Fibroblast of skin of abdomen (primary cell): Measurements from ENCODE around the gene CTSW.

Experiments
- DNase-seq: peaks from one replicate; pipeline ENCODE4 v3.0.0-alpha.2; 2013

The CTSW gene

DNA sequence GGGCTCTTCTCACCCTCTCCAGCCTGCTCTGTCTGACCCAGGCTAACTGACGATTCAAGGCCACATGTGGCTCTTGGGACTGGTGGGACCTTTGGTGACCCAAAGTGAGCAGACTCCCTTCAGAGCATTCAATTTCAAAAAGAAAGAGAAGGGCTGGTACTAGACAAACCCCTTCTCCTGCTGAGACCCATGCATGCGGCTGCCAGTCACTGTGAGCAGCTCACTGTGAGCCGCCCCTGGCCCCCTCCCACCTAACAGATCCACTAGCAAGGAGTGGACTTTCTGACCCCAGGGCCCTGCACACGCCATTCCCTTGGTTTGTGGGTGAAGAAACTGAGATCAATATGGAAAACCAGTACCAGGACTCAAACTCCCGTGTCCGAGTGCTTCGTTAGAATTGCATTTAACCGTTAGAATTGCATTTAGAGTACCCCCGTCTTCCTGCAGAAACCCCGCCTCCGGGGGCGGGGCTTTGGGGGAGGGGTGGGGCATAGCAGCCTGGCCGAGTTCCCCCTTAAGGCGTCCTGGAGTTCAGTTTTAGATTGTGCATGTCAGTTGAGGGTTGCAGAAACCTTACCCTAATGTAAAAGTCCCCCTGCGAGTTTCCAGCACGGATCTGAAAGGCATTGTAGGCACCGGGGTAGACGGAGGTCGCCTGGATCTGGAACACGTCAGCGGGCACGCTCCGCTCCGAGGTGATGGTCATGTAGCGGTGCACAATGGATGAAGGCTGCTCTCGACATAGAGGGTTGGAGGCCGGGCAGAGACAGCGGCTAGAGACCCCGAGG lies 12.2 kb upstream of the CTSW start:
- DNase-seq: no peak

DNA sequence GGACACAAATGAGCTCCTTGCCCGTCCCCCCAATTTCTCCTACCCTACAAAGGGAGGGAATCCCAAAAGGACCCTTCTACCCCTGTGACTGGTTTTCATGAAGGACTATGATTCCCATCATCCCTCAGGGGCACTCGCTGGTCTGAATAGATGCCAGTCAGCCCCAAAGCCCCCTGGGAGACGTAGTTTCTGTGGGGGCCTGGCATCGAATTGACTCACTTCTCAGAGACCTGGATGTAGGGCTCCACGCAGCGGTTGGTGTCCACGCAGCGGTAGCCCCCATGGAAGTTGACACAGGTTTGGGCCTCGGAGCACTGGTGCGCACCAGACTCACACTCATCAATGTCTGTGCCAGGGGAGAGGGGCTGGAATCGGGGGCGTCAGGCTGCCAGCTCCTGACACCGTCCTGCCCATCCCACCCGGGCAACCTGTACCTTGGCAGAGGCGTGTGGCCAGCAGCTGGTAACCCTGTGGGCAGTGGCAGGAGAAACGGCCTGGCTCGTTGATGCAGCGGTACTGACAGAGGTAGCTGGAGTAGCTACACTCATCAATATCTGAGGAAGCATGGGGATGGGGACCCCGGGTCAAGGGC lies 11.5 kb upstream of the CTSW start:
- DNase-seq: no peak

DNA sequence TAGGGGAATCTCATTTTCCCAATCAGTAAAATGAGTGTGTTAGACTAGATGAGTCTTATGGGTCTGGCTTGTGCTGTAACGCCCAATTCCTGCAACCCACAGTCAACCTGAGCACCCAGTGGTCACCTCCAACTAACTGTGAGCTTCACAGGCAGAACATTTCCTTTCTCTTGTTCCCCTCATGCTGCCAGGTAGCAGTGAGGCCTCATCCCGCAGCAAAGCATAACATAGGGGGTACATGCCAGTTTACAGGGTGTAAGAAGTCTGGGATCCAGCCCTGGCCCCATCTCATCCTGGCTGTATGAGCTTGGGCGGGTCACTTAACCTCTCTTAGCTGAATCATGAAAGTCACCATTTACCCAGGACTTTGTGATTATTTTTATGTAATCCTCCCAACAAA lies 10.7 kb upstream of the CTSW start:
- no peak for DNase-seq

DNA sequence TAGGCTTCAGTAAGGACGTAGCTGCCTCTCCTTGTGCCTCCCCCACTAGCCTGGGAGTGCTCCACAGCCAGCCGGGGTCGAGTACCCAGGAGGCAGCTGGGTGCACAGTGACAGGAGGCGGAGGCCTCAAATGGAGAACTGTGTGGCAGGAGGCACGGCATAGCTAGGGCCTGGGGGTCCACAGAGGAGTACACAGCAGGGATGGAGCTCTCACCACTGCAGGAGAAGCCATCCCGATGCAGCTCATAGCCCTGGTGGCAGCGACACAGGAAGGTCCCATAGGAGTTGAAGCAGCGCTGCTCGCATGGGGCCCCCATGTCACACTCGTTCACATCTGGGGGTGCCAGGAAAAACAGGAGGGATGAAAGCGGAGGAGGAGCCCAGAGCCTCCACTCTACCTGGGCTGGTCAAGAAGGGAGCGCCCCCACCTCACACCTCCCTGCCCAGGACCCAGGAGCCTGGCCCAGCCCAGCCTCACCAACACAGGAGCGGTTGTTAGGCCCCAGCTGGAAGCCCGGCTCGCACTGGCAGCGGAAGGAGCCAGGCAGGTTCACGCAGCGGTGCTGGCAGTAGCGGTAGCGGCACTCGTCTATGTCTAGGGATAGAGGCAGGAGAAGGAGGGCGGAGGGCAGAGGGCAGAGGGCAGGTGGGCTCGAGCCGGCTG lies 9.9 kb upstream of the CTSW start:
- DNase-seq: no peak

DNA sequence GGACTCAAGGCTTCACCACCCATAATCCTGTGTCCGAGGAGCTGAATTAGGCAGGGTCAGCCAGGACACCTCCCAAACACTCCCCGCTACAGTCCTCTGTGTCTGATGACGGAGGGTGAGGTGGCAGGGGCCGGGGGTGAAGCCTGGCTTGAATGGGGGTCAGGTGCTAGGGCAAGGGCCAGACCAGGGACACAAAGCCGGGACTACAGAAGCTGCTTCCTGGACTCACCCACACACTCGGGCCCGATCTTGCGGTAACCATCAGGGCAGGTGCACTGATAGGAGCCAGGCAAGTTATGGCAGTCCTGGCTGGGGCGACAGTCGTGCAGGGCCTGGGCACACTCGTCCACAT lies 9.4 kb upstream of the CTSW start:
- DNase-seq: no peak

DNA sequence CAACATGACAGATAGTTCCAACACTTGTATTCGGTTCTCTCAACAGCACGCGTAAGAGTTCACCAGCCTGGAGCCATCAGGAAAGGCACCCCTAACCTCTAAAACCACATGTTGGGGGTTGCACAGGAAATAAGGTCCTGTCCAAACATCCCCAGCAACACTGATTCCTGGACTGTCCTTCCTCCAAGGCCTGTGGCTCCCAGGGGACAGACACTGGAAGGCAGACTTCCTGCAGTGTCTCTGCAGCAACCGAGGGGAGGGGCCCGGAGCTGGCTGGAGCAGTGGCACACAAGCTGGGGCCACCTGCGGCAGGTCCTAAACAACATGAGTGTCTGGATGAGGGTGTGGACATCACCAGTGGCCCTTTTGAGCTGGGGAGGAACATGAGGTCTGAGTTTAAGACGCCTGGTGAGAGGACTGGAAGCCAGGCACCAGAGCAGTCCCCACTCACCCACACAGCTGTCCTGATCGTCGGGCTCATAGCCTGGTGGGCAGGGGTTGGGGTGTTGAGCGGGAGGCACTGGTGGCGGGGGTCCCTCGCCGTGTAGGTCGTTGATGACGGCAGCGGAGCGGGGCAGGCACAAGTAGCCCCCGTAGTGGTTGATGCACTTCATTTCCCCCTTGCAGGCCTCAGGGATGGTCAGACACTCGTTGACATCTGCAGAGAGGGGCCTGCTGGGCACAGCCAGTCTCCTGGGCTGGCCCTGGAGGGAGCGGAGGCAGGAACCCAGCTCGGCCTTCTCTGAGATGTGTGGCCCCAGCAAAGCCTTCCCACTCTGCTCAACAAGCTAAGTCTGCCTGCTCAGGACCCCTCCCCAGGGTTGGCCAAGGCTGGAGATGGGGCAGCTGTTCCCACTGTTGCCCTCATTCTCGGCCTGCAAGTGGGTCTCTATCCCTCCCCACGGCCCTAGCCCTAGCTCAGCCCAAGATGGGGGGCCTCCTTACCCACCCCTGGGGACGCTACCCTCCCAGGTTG lies 8.6 kb upstream of the CTSW start:
- no peak for DNase-seq

DNA sequence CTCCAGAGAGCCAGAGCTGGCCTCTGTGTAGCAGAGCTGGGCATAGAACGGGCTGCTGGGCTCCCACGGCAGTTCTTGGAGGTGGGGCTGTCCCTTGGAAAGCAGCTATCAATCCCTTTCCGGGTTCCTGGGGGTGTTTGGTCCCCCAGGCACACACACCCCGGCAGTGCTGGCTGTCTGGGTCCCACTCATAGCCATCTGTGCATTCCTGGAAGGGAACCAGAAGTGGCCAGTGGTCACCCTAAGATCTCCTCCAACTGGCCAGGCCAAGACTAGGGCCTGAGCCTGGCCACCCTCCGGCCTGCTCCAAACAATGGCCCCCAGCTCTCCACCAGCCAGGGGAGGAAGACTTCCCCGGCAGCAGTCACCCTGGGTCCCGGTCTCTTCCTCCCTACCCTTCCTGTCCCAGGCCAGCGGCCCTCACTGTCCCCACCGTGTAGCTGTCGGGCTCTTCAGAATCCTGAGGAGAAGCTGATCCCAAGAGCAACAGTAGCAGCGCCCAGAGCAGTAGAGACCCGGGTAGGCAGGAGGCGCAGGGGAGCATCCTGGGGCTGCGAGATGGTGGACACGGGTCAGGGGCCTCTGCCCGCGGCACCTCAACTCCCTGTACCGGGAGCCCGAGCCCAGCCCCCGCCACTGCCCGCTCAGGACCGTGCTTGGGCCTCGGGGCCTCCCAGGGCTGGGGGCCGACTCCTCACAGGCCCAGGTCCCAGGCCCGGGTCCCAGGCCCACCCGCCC lies 7.7 kb upstream of the CTSW start:
- DNase-seq: no peak

DNA sequence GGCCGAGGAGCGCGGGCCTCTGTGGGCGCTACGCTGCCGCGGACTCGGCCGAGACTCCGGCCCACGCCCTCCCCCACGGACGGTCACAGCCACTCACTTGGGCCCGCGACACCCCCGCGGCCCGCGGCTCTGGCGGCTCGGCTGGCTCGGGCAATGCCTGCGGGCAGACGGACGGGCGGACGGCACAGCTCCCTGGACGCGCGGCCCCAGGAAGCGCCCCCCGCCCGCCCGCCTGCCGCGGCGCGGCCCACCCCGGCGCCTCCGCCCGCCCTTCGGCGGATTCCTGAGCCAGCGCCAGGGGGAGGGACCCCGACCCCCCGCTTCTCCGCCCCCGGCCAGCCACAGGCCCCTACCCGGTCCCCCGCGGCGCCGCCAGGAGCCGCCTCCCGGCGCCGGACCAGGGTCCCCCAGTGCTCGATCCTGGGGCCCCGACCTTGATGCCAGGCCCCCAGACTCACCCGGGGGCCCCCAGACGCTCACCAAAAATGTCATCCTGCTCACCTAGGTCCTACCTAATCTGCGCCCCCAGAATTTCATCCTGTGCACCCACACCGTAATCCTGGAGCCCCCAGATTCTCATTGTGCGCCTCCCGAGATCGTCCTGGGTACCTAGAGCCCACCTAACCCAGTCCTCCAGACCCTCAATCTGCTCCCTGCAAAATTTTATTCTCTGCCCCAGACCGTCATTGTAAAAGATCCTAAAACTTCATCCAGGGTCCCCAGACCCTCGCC lies 6.9 kb upstream of the CTSW start, which contains the start of gene EFEMP2:
TSS of gene EFEMP2 (minus strand) at position 215 of the 732 bp plus-strand sequence. CDS start 446 bp downstream, outside the sequence.
- peak; percentile 75 for DNase-seq

DNA sequence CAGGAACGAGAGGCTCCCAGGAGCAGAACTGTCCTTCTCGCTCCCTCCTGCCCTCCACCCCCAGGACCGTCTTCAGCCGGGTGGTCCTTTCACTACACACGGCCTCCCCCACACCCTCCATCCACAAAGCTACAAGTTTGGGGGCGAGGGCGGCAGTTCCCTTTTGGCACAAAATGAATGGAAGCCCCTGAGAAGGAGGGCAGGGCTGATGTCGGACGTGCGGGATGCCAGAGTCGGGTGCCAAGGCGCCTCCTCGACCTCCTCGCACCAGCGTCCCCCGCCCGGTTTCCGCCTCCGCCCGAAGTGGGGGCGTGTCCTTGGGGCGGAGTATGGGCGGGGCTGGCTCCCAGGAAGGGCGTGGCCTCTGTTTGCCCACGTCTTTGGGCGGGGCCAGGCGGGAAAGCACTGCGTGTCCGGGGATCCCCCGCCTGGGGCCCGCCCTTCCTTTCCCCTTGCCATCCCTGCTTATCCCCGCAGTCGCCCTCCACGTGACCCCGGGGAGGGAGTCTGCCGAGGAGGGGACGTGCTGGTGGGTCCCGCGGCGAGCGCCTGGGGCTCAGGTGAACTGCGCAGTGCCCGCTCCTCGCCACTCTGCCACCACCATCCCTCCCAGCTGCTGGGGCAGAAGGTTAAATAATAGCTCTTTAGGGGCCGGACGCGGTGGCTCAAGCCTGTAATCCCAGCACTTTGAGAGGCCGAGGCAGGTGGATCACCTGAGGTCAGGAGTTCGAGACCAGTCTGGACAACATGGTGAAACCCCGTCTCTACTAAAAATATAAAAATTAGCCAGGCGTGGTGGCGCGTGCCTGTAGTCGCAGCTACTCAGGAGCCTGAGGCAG lies 6.1 kb upstream of the CTSW start:
- peak; percentile 92 for DNase-seq

DNA sequence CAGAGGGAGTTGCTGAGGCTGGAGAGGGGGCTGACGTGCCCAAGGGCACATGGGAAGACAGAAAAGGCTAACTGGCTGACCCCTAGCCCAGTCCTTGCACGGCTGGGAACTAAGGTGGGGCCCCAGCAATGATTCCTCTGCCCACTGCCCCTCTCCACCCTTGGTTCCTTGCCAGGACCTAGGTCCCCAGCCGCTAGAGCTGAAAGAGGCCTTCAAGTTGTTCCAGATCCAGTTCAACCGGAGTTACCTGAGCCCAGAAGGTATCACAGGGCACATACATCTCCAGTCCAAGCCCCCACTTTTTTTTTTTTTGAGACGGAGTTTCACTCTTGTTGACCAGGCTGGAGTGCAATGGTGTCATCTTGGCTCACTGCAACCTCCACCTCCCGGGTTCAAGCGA lies 390 bp downstream of the CTSW start:
- DNase-seq: no peak

DNA sequence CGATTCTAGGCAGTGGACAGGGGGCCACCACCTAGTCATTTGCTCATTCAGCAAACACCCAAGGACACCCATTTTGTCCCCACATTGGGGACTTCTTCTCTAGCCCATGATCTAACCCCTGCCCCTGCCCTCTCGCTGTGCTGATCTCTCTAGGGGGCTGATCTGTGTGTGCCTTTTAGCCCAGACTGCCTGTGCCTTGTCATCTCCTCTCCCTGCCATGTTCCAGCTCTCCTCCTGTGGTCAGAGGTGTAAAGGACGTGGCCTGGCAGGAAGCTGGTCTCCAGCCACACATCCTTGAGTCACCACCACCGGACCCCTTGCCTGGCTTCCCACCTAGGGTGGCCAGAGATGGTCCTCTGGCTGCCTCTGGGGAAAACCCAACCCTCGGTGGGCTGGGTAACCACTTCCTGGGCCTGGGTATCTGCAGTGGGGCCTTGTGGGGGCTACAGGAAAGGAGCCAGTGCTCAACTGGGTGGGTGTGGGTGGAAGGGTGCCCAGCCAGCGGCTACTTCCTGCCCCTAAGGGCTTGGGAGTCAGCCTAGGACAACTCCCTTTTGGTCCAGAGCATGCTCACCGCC lies 1.3 kb downstream of the CTSW start:
- DNase-seq: no peak

DNA sequence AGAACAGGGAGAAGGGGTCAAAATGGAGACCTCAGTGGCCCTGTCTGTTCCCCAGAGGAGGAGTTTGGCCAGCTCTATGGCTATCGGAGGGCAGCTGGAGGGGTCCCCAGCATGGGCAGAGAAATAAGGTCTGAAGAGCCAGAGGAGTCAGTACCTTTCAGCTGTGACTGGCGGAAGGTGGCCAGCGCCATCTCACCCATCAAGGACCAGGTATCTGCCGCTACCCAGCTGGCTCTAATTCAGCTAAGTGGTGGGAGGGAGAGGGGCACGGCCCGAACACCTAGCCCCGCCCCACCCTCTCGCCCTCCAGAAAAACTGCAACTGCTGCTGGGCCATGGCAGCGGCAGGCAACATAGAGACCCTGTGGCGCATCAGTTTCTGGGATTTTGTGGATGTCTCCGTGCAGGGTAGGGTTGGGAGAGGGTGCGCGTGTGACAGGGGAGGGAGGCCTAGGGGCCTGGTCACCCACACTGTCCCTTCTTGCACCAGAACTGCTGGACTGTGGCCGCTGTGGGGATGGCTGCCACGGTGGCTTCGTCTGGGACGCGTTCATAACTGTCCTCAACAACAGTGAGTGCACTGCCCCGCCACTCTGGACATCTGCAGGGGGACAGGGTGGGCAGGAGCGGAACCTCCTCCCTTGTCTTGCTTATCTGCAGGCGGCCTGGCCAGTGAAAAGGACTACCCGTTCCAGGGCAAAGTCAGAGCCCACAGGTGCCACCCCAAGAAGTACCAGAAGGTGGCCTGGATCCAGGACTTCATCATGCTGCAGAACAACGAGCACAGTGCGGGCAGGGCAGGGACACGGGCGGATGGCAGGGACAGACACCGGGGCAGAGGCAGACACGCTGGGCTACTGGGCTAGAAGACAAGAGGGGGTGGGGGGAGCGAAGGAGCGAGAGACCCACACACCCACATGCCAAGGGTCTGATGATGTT lies 2.8 kb downstream of the CTSW start:
- DNase-seq: no peak

DNA sequence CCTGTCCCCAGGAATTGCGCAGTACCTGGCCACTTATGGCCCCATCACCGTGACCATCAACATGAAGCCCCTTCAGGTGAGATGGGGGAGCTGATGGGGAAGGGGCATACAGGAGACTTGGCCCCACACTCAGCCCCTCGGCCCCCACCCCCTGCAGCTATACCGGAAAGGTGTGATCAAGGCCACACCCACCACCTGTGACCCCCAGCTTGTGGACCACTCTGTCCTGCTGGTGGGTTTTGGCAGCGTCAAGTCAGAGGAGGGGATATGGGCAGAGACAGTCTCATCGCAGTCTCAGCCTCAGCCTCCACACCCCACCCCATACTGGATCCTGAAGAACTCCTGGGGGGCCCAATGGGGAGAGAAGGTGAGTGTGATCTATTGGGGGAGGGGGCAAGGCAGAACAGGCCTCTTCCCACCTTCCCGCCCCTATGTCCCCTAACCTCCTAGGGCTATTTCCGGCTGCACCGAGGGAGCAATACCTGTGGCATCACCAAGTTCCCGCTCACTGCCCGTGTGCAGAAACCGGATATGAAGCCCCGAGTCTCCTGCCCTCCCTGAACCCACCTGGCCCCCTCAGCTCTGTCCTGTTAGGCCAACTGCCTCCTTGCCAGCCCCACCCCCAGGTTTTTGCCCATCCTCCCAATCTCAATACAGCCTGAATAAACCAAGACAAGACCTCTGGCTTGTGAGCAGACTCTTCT lies 3.6 kb downstream of the CTSW start:
- DNase-seq: no peak

DNA sequence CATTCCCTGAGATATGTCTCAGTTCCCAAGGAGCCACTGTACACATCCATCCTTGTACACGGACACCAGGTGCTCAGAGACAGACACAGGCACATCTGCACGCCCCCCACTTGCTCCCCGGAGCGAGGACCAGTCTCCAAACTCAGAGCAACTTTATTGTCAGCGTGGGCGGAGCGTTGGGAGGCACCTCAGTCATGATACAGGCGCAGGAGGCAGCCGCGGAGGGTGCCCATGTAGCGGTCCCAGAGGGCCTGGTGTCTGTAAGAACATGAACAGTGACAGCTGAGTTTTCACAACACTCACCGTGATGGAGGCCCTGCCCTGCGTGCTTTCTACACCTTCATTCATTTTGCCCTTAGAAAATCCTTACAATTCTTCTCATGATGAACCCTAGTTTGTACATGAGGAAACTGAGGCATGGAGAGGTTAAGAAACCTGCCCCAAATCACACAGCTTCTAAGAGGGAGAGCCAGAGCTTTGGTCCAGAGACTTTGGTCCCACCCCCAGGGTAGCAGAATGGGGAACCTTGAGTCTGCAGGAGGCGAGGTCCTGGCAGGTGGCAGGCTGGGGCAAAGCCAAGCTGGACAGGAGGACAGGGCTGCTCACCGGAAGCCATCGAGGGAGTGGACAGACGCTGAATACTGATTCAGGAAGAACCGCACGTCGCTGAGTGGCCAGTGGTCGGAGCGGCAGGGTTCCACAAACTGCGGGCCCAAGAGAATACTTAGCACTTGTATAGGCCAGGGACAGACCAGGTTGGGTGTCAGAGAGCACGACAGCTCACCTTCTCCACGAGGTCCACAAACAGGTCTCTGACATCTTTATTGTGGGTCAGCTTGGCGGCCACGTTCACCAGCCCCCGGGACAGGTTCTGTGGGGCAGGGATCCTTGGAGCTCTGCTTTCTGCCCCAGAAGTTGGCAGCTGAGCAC lies 4.4 kb downstream of the CTSW start:
- DNase-seq: no peak

DNA sequence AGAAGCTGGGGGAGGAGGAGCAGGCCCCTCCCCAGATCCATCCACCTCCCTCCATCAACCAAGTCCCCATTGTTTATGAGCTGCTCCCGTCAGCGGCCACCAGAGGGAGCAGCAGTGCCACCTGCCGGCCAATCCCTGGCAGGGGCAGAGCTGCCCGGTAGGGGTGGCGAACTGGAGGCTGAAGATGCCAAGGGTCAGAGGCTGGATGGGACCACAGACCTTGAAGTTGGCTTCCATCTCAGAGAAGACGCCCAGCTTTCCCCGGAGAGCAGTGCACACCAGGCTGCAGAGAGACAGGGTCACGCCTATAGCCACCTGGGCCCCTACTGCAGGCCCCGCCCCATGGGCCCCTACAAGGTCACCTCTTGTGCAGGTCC lies 5.1 kb downstream of the CTSW start:
- peak; percentile 61 for DNase-seq

DNA sequence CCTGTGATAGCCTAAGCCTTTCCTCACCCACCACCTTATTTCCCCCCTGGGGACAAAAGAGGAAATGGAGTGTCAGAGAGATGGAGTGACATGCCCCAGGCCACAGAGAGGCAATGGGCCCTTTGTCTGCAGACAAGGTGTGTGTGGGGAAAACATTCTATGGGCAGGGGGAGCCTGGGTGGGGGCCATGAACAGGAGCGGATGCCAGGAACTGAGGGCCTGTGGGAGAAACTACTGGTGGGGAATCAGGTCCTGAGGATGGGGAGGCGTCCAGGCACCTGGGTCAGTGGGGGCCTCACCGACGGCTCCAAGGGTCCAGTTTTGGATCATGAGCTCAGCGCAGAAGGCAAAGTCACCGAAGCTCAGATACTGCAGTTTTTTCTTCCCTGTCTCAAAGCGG lies 5.6 kb downstream of the CTSW start:
- no peak for DNase-seq
